Measurements from ENCODE around the gene LUC7L.
"Not testable (repeated sequence)": the region's sequence is repeated elsewhere in the genome, so short reads cannot be mapped to it uniquely, and the experiment has no call there.

The LUC7L gene

GRCh38 chr16:164827-165538 is 64.3 kb downstream of the LUC7L start:
- TF ChIP-seq POLR2A (IDR thresholded peaks at IDR 0.05; ENCODE audit: low read depth, low read length), result no peak
- DNase-seq (ENCODE audit: insufficient read length, low spot score) (no peak), FAIRE-seq (no peak)

- not testable (repeated sequence) for DNase-seq (ENCODE audit: insufficient read length, low spot score); FAIRE-seq
Measured at GRCh38 chr16:164134-164823, 65.0 kb downstream of the LUC7L start.

- DNase-seq (ENCODE audit: insufficient read length, low spot score); FAIRE-seq: not testable (repeated sequence)
Measured at GRCh38 chr16:163696-164095, 65.6 kb downstream of the LUC7L start.

- DNase-seq (ENCODE audit: insufficient read length, low spot score), result not testable (repeated sequence)
Measured at GRCh38 chr16:163139-163538, 66.1 kb downstream of the LUC7L start.

GRCh38 chr16:162271-162991 is 66.8 kb downstream of the LUC7L start:
- no peak for TF ChIP-seq POLR2A (IDR thresholded peaks at IDR 0.05; ENCODE audit: low read depth, low read length)
- DNase-seq (ENCODE audit: insufficient read length, low spot score) (no peak), FAIRE-seq (no peak)

More at GRCh38 chr16:163139-163538, 66.1 kb downstream of the LUC7L start:
- not testable (repeated sequence) for FAIRE-seq

- TF ChIP-seq POLR2A (IDR thresholded peaks at IDR 0.05; ENCODE audit: low read depth, low read length), result no peak
- FAIRE-seq (no peak), DNase-seq (ENCODE audit: insufficient read length, low spot score) (no peak)
Measured at GRCh38 chr16:160691-161190, 68.5 kb downstream of the LUC7L start.

GRCh38 chr16:160242-160641 is 69.0 kb downstream of the LUC7L start:
- DNase-seq (ENCODE audit: insufficient read length, low spot score); FAIRE-seq: not testable (repeated sequence)

GRCh38 chr16:159136-159849 is 70.0 kb downstream of the LUC7L start:
- no peak for FAIRE-seq
- no peak for DNase-seq (ENCODE audit: insufficient read length, low spot score)
- TF ChIP-seq POLR2A (IDR thresholded peaks at IDR 0.05; ENCODE audit: low read depth, low read length), result no peak

- no peak for TF ChIP-seq POLR2A (IDR thresholded peaks at IDR 0.05; ENCODE audit: low read depth, low read length)
- DNase-seq (ENCODE audit: insufficient read length, low spot score) (no peak), FAIRE-seq (no peak)
Measured at GRCh38 chr16:155031-155398, 74.2 kb downstream of the LUC7L start.

- no peak for FAIRE-seq
- DNase-seq (ENCODE audit: insufficient read length, low spot score), result no peak
- no peak for TF ChIP-seq POLR2A (IDR thresholded peaks at IDR 0.05; ENCODE audit: low read depth, low read length)
Measured at GRCh38 chr16:154217-155030, 74.8 kb downstream of the LUC7L start.

GRCh38 chr16:153550-154216 is 75.6 kb downstream of the LUC7L start:
- DNase-seq (ENCODE audit: insufficient read length, low spot score); FAIRE-seq: not testable (repeated sequence)

GRCh38 chr16:153129-153521 is 76.1 kb downstream of the LUC7L start:
- DNase-seq (ENCODE audit: insufficient read length, low spot score); FAIRE-seq: not testable (repeated sequence)

All from H54 (cell line).